ENCODE data around the gene SCAMP2. TPM values are rescaled to one million over a fixed set of nuclear protein-coding genes. Genes with fewer than 3 reads are reported as not detected.

Gene SCAMP2
- total and polyA plus RNA-seq, 10 of the 15 experiments (the other 5 are each of a cell fraction or from before 2014, with no cell fraction given), result 10.9 to 158 (median 99.6) TPM

DNA sequence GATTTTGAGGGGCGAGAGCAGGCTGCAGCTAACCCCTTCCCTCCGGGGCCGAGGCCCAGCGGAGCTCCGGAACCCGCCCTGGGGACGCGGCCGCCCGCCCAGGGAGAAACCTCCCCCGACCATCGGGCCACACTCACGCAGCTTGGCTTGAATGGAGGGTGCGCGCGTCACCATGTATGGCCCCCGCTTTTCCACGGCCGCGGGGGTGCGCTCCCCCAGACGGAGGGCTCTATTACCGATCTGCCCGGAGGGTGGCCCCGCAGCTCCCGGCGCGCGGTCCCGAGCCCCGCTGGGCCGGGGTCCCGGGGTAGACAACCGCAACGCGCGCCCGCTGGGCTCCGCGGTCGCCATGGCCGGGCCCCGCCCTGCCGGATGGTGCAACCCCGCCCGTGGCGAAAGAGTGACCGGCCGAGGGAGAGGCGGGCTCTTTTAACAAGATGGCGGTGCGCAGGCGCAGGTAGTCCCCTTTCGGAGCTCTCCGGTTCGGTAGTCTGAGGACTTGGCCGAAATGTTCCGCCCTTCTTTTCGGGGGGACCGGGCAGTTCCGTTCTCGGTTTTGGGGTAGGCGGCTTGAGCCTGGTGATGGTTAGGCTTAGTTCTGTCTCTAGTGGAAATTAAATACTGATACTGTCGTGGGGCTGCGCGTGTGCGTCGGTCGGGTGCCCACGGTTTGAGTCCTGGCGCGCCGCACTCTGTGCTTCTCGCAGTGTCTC, 33.4 kb upstream of the SCAMP2 start, which contains the start of gene FAM219B:
FAM219B (minus strand) TSS at position 402 of the 713 bp plus-strand sequence; CDS start at position 351, 51 bp downstream.
- H2AFZ ChIP-seq (ENCODE audit: control insufficient read depth, low read depth, low read length), result peak within 1 kb of the TSS; percentile 97
- peaks cover 15% of the 10 kb centered on the region for H3K79me2 ChIP-seq (ENCODE audit: control insufficient read depth, insufficient read depth, low read length)
- in situ Hi-C loops (cut with MboI) (no loop called here), intact Hi-C loops (cut with micrococcal nuclease; ENCODE audit: unreplicated experiment) (no loop called here)
- no peaks in the 10 kb centered on the region for H4K20me1 ChIP-seq (ENCODE audit: control insufficient read depth, insufficient read depth)
- peaks cover 6 to 17% of the 10 kb centered on the region in 2 experiments; a peak in 3 of 4 replicates for H3K36me3 ChIP-seq (ENCODE audit: control insufficient read depth in 2 of 2, insufficient read depth in 2 of 2, low read length in 1 of 2)
- H3K9me3 ChIP-seq (replicated peaks; ENCODE audit: control insufficient read depth, insufficient read depth, low read length), result no peaks in the 10 kb centered on the region
- CTCF ChIA-PET, result interaction anchor here (0.6 to 6.4 kb wide), 19 partner anchors 9 to 274 kb away, joined by 3 to 32 read pairs (median 4); no protein-coding TSS in a partner anchor
- no peaks in the 10 kb centered on the region for H3K27me3 ChIP-seq (replicated peaks in 1 of 2; ENCODE audit: control insufficient read depth in 2 of 2, insufficient read depth in 2 of 2, low read length in 1 of 2)
- no TSS peak for BruUV-seq (replicated peaks)
- H3K4me3 ChIP-seq, result peak within 1 kb of the TSS; percentile 97
- WGBS (ENCODE audit: insufficient coverage, insufficient replicate concordance, low lambda C conversion rate, missing lambda C conversion rate), result under 1% methylated on average over 74 of the region's 74 CpGs
- peak; percentile 68 for FAIRE-seq
- peak within 1 kb of the TSS; percentile 73 for H3K4me2 ChIP-seq (ENCODE audit: control insufficient read depth, insufficient read depth)
- peak within 1 kb of the TSS; percentile 83 for H3K9ac ChIP-seq (ENCODE audit: control insufficient read depth, insufficient read depth, low read length)
- DNase-seq (ENCODE audit: low read depth, low spot score), result peak; percentile 47
- ATAC-seq, result peak; percentile 98
- peaks cover 6% of the 10 kb centered on the region for H3K4me1 ChIP-seq (ENCODE audit: control insufficient read depth, insufficient read depth, low read length)
- POLR2A ChIA-PET, result interaction anchor here (0.5 to 1.7 kb wide), 19 partner anchors 10 to 545 kb away, joined by 3 to 9 read pairs (median 4); partner anchors contain the start of gene SIN3A
- RAD21 ChIA-PET (ENCODE audit: unreplicated experiment), result interaction anchor here (0.6 to 3.5 kb wide), 13 partner anchors 10 to 136 kb away, joined by 3 to 26 read pairs (median 5); partner anchors contain the start of gene ULK3
- SMC1A ChIA-PET (ENCODE audit: uncharacterized antibody, unreplicated experiment), result interaction anchor here (1.0 to 2.5 kb wide), 10 partner anchors 17 to 126 kb away, joined by 3 to 14 read pairs (median 4); partner anchors contain the start of gene MPI
- H3K27ac ChIP-seq (ENCODE audit: control insufficient read depth, insufficient read depth), result peak within 1 kb of the TSS; percentile 76
- 0 out of 2 replicates have a peak, but pooled peaks have one; percentile 30 for TF ChIP-seq POLR2AphosphoS2 (IDR thresholded peaks at IDR 0.05; ENCODE audit: low read depth, low read length)
- TF ChIP-seq RCOR1 (conservative IDR thresholded peaks at IDR 0.05; ENCODE audit: low read depth, low read length), result no peak
- TF ChIP-seq, protein P1, sequence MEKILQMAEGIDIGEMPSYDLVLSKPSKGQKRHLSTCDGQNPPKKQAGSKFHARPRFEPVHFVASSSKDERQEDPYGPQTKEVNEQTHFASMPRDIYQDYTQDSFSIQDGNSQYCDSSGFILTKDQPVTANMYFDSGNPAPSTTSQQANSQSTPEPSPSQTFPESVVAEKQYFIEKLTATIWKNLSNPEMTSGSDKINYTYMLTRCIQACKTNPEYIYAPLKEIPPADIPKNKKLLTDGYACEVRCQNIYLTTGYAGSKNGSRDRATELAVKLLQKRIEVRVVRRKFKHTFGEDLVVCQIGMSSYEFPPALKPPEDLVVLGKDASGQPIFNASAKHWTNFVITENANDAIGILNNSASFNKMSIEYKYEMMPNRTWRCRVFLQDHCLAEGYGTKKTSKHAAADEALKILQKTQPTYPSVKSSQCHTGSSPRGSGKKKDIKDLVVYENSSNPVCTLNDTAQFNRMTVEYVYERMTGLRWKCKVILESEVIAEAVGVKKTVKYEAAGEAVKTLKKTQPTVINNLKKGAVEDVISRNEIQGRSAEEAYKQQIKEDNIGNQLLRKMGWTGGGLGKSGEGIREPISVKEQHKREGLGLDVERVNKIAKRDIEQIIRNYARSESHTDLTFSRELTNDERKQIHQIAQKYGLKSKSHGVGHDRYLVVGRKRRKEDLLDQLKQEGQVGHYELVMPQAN (conservative IDR thresholded peaks at IDR 0.05), result peak; percentile 84
- TF ChIP-seq DPF2 (IDR thresholded peaks at IDR 0.05), result peak; percentile 87
- TF ChIP-seq SMARCA5 (IDR thresholded peaks at IDR 0.05), result 0 out of 2 replicates have a peak, but pooled peaks have one; percentile 66
- TF ChIP-seq PAX5 (IDR thresholded peaks at IDR 0.05; ENCODE audit: borderline replicate concordance, low read depth, low read length), result peak; percentile 12; the same call in 1 of the 2 replicates
- peak; percentile 63 for TF ChIP-seq KLF5 (IDR thresholded peaks at IDR 0.05; ENCODE audit: partially characterized antibody)
- TF ChIP-seq NR2C1 (IDR thresholded peaks at IDR 0.05), result 0 out of 2 replicates have a peak, but pooled peaks have one; percentile 28
- TF ChIP-seq CHD4 (IDR thresholded peaks at IDR 0.05), result no peak
- TF ChIP-seq RBBP5 (conservative IDR thresholded peaks at IDR 0.05), result 0 out of 2 replicates have a peak, but pooled peaks have one; percentile 42
- TF ChIP-seq, protein P2, sequence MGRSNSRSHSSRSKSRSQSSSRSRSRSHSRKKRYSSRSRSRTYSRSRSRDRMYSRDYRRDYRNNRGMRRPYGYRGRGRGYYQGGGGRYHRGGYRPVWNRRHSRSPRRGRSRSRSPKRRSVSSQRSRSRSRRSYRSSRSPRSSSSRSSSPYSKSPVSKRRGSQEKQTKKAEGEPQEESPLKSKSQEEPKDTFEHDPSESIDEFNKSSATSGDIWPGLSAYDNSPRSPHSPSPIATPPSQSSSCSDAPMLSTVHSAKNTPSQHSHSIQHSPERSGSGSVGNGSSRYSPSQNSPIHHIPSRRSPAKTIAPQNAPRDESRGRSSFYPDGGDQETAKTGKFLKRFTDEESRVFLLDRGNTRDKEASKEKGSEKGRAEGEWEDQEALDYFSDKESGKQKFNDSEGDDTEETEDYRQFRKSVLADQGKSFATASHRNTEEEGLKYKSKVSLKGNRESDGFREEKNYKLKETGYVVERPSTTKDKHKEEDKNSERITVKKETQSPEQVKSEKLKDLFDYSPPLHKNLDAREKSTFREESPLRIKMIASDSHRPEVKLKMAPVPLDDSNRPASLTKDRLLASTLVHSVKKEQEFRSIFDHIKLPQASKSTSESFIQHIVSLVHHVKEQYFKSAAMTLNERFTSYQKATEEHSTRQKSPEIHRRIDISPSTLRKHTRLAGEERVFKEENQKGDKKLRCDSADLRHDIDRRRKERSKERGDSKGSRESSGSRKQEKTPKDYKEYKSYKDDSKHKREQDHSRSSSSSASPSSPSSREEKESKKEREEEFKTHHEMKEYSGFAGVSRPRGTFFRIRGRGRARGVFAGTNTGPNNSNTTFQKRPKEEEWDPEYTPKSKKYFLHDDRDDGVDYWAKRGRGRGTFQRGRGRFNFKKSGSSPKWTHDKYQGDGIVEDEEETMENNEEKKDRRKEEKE (IDR thresholded peaks at IDR 0.05), result peak; percentile 57; the same call in 1 of the 2 replicates
- TF ChIP-seq, protein P3, sequence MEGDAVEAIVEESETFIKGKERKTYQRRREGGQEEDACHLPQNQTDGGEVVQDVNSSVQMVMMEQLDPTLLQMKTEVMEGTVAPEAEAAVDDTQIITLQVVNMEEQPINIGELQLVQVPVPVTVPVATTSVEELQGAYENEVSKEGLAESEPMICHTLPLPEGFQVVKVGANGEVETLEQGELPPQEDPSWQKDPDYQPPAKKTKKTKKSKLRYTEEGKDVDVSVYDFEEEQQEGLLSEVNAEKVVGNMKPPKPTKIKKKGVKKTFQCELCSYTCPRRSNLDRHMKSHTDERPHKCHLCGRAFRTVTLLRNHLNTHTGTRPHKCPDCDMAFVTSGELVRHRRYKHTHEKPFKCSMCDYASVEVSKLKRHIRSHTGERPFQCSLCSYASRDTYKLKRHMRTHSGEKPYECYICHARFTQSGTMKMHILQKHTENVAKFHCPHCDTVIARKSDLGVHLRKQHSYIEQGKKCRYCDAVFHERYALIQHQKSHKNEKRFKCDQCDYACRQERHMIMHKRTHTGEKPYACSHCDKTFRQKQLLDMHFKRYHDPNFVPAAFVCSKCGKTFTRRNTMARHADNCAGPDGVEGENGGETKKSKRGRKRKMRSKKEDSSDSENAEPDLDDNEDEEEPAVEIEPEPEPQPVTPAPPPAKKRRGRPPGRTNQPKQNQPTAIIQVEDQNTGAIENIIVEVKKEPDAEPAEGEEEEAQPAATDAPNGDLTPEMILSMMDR (IDR thresholded peaks at IDR 0.05 in 2 of 3, conservative IDR thresholded peaks at IDR 0.05 in 1 of 3; ENCODE audit: control insufficient read depth in 2 of 3, extremely low read depth in 1 of 3, insufficient read depth in 1 of 3, low read depth in 3 of 3, low read length in 3 of 3), result 0 out of 6 replicates have a peak, but pooled peaks of 1 of the 3 experiments have one; percentile 1
- TF ChIP-seq BRCA1 (IDR thresholded peaks at IDR 0.05; ENCODE audit: low read depth, low read length), result no peak
- no peak for TF ChIP-seq YBX1 (IDR thresholded peaks at IDR 0.05)
